ENCODE data around the gene IRF2. TPM values are rescaled to one million over a fixed set of nuclear protein-coding genes. Genes with fewer than 3 reads are reported as not detected.

Gene IRF2
- total and polyA plus RNA-seq, 12 donors: 19.0 to 93.1 (median 52.3) TPM

- no peak for DNase-seq
- H3K9me3 ChIP-seq (replicated peaks in 1 of 3): no peaks in the 10 kb centered on the region
- H3K4me3 ChIP-seq: no peak overlapping the region
- TF ChIP-seq, protein P1, sequence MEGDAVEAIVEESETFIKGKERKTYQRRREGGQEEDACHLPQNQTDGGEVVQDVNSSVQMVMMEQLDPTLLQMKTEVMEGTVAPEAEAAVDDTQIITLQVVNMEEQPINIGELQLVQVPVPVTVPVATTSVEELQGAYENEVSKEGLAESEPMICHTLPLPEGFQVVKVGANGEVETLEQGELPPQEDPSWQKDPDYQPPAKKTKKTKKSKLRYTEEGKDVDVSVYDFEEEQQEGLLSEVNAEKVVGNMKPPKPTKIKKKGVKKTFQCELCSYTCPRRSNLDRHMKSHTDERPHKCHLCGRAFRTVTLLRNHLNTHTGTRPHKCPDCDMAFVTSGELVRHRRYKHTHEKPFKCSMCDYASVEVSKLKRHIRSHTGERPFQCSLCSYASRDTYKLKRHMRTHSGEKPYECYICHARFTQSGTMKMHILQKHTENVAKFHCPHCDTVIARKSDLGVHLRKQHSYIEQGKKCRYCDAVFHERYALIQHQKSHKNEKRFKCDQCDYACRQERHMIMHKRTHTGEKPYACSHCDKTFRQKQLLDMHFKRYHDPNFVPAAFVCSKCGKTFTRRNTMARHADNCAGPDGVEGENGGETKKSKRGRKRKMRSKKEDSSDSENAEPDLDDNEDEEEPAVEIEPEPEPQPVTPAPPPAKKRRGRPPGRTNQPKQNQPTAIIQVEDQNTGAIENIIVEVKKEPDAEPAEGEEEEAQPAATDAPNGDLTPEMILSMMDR (IDR thresholded peaks at IDR 0.05): no peak
- TF ChIP-seq POLR2A (IDR thresholded peaks at IDR 0.05): no peak
- H3K27me3 ChIP-seq: no peaks in the 10 kb centered on the region
- intact Hi-C loops (cut with DNase I): loop anchor here in 1 of 2 donors (10.0 kb wide), 1 partner anchor 50 kb away; no protein-coding TSS in a partner anchor
- H3K36me3 ChIP-seq (replicated peaks in 1 of 2): no peaks in the 10 kb centered on the region
- H3K4me1 ChIP-seq (replicated peaks in 1 of 2): peaks cover 22 to 61% of the 10 kb centered on the region in 2 donors
- H3K27ac ChIP-seq: no peak overlapping the region
- WGBS, 4 donors: 81 to 87% (median 85%) methylated on average over 6 to 7 of the region's 7 CpGs
Measured at GRCh38 chr4:184455299-184455698, 19.1 kb downstream of the IRF2 start.

DNA sequence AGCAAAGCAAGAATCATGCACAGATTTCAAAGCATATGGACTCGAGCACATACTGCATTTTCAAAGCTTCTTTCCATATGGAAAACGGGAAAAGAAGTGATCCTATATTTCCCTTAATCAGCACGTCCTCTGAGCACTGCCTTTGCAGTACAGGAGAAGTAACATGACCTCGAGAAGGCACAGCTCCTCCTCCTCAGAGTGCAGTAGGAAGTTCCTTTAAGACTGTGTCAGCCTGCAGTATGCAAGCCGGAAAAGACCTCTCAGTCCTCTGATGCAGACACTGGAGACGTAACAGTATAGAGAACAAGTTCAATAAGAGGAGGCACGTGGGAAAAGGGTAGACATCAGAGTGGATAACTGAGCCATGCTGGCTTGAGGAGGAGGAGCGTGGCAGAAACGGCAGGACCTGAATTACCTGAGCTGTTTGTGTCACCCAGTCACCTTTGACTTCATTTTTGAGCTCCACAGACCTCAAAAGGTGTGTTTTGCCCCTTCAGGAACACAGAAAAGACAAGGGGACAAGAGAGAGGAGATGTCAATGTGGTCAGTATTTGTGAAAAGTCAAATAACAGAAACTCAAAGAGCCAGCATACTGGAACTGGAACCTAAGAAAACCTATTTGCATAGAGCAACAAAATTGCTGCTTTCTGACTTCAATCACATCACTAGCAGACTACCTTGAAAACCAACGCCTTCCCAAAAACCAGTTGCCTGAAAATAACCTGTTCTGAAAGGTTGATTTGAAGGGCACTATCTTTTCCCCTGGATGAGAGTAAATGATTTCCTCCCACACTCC lies 20.8 kb downstream of the IRF2 start:
- H3K4me1 ChIP-seq (replicated peaks in 1 of 2): peaks cover 36 to 71% of the 10 kb centered on the region in 2 donors
- H3K36me3 ChIP-seq (replicated peaks in 1 of 2): no peaks in the 10 kb centered on the region
- no peaks in the 10 kb centered on the region for H3K9me3 ChIP-seq (replicated peaks in 1 of 3)
- H3K4me3 ChIP-seq: peak overlapping the region in 1 of 4 donors; percentile 27
- no peaks in the 10 kb centered on the region for H3K27me3 ChIP-seq
- peak overlapping the region; percentile 14 to 82 (median 65) for H3K27ac ChIP-seq
- TF ChIP-seq, protein P1 (IDR thresholded peaks at IDR 0.05): no peak
- TF ChIP-seq POLR2A (IDR thresholded peaks at IDR 0.05): peak in 1 of 2 donors; percentile 30
- 4 to 8% (median 6%) methylated on average over 10 of the region's 10 CpGs for WGBS, 4 donors
- peak in 5 of 7 donors; percentile 37 to 72 (median 56) for DNase-seq
- intact Hi-C loops (cut with DNase I): loop anchor here in 1 of 2 donors (10.0 kb wide), 1 partner anchor 49 kb away; no protein-coding TSS in a partner anchor

GRCh38 chr4:184452740-184453139 lies 21.6 kb downstream of the IRF2 start:
- H3K4me3 ChIP-seq: no peak overlapping the region
- no peaks in the 10 kb centered on the region for H3K27me3 ChIP-seq
- H3K27ac ChIP-seq: no peak overlapping the region
- peaks cover 42 to 72% of the 10 kb centered on the region in 2 donors for H3K4me1 ChIP-seq (replicated peaks in 1 of 2)
- TF ChIP-seq, protein P1 (IDR thresholded peaks at IDR 0.05): no peak
- no peak for TF ChIP-seq POLR2A (IDR thresholded peaks at IDR 0.05)
- no peaks in the 10 kb centered on the region for H3K36me3 ChIP-seq (replicated peaks in 1 of 2)
- no peaks in the 10 kb centered on the region for H3K9me3 ChIP-seq (replicated peaks in 1 of 3)
- DNase-seq: no peak
- intact Hi-C loops (cut with DNase I): loop anchor here in 1 of 2 donors (10.0 kb wide), 1 partner anchor 48 kb away; no protein-coding TSS in a partner anchor

- H3K4me1 ChIP-seq (replicated peaks in 1 of 2): peaks cover 42 to 76% of the 10 kb centered on the region in 2 donors
- TF ChIP-seq, protein P1 (IDR thresholded peaks at IDR 0.05): no peak
- TF ChIP-seq POLR2A (IDR thresholded peaks at IDR 0.05): no peak
- no peaks in the 10 kb centered on the region for H3K36me3 ChIP-seq (replicated peaks in 1 of 2)
- H3K4me3 ChIP-seq: no peak overlapping the region
- intact Hi-C loops (cut with DNase I): loop anchor here in 1 of 2 donors (10.0 kb wide), 1 partner anchor 47 kb away; no protein-coding TSS in a partner anchor
- no peaks in the 10 kb centered on the region for H3K27me3 ChIP-seq
- peak overlapping the region in 2 of 5 donors; percentile 11 to 78 for H3K27ac ChIP-seq
- DNase-seq: no peak
- H3K9me3 ChIP-seq (replicated peaks in 1 of 3): no peaks in the 10 kb centered on the region
Measured at GRCh38 chr4:184451726-184452125, 22.6 kb downstream of the IRF2 start.

Measured in adrenal gland (tissue), 12 donors.